Measurements from ENCODE around the gene AGTPBP1.

- TF ChIP-seq CTCF (IDR thresholded peaks at IDR 0.05) (no peak), POLR2A (IDR thresholded peaks at IDR 0.05) (no peak)
These were observed 220.2 kb downstream of the AGTPBP1 start for GRCh38 chr9:85521371-85522197.
